Psoas muscle (tissue), 8 donors: ENCODE data around the gene PDS5B. TPM values are rescaled to one million over a fixed set of nuclear protein-coding genes. Genes with fewer than 3 reads are reported as not detected.
"Not testable (repeated sequence)": the region's sequence is repeated elsewhere in the genome, so short reads cannot be mapped to it uniquely, and the experiment has no call there.

Experiments
- ATAC-seq, 4 donors: fragments of 200-7000 bp; cut with Tn5 transposase; one replicate each; pipeline ENCODE4 v1.9.1; 2020; ENCODE audit warnings: moderate library complexity in 3 of 4, mild to moderate bottlenecking in 2 of 4
- DNase-seq, 2 donors: peaks; one replicate each; pipeline ENCODE4 v3.0.0-alpha.2; 2020
- H3K27ac ChIP-seq: fragments of 200-600 bp; one replicate; pipeline ENCODE4 v1.8.0; 2022
- H3K27me3 ChIP-seq, 3 donors: fragments of 200-600 bp in 1 of 3; one replicate each; pipeline versions ENCODE4 v1.6.1 to v1.8.0; 2013 to 2022; ENCODE audit warnings: low read length in 2 of 3, mild to moderate bottlenecking in 2 of 3, moderate library complexity in 1 of 3; ENCODE audit not compliant: insufficient read depth in 3 of 3
- H3K36me3 ChIP-seq, 2 donors: fragments of 200-600 bp in 1 of 2; one replicate each; pipeline versions ENCODE4 v1.6.1 to v1.8.0; 2013 to 2022; ENCODE audit warnings: low read depth in 1 of 2, mild to moderate bottlenecking in 1 of 2, moderate library complexity in 1 of 2; ENCODE audit not compliant: insufficient read depth in 1 of 2
- H3K4me1 ChIP-seq: fragments of 200-600 bp; one replicate; pipeline ENCODE4 v1.8.0; 2022
- H3K4me3 ChIP-seq: fragments of 200-600 bp; one replicate; pipeline ENCODE4 v1.8.0; 2022; ENCODE audit warnings: mild to moderate bottlenecking
- H3K9me3 ChIP-seq: fragments of 200-600 bp; one replicate; pipeline ENCODE4 v1.8.0; 2022
- CTCF ChIP-seq: fragments of 200-600 bp; IDR thresholded peaks from one replicate; pipeline ENCODE4 v1.8.0; 2022; ENCODE audit warnings: antibody characterized with exemption
- WGBS, 3 donors: extraction: QIAGEN DNeasy Blood & Tissue Kit; methylation state at CpG; one replicate each; pipeline versions ENCODE4 v1.1.6 to v1.1.7; 2013; 5-methylcytosine and 5-hydroxymethylcytosine counted together
- intact Hi-C, 2 donors: fragments of 100-400 bp; cut with DNase I; formaldehyde crosslinking; loops; one replicate each; pipeline versions ENCODE4 v1.11.0 to v1.14.2; 2022
- polyA plus RNA-seq, 3 donors: library from polyadenylated mRNA; stranded (reverse); fragments of 200-250 nt; gene quantifications; one replicate each; pipeline ENCODE4 v1.2.3, GENCODE V29; 2013
- total RNA-seq, 4 donors: library from RNA; stranded (reverse); fragmentation: NEBNext Ultra II Directional in 2 of 4; extraction: Animal tissue kit (Norgen Biotek cat#: 25700) in 2 of 4; gene quantifications; one replicate each; pipeline versions ENCODE4 v1.2.1 to v1.2.4, GENCODE V29; 2021 to 2023
- donor health status: healthy with polysubstance abuse.
- donor health status: DM: no; HTN: no; CAD: no; lungs with moderate emphysema.
- donor health status: Bipolar disorder and iron deficiency.
- donor health status: healthy.
- donor health status: DM: yes; HTN: yes; CAD: no.
- donor health status: DM: no; HTN: no; CAD: no.
- donor health status: DM: no; HTN: no; CAD: no.
- donor health status: DM: yes; HTN: yes; CAD: no.

Gene PDS5B
- total and polyA plus RNA-seq, 7 donors: 3.6 to 28.1 (median 18.3) TPM

- peaks cover 0 to 47% of the 10 kb centered on the region in 2 donors for H3K36me3 ChIP-seq
- intact Hi-C loops: no loop called here
- H3K27me3 ChIP-seq: no peaks in the 10 kb centered on the region
- no peak for TF ChIP-seq CTCF
- H3K9me3 ChIP-seq: peaks cover 9% of the 10 kb centered on the region
- no peak overlapping the region for H3K27ac ChIP-seq
- H3K4me3 ChIP-seq: no peak overlapping the region
- H3K4me1 ChIP-seq: no peaks in the 10 kb centered on the region
- DNase-seq: no peak
- ATAC-seq: no peak
Observed at GRCh38 chr13:32713397-32713796, 127.1 kb downstream of the PDS5B start.

- ATAC-seq, H3K4me1 ChIP-seq, H3K9me3 ChIP-seq, H3K27ac ChIP-seq, H3K4me3 ChIP-seq, intact Hi-C loops, H3K27me3 ChIP-seq: not testable (repeated sequence)
- 93 to 100% (median 99%) methylated on average over 14 to 21 of the region's 21 CpGs for WGBS, 3 donors
- peaks cover 0 to 32% of the 10 kb centered on the region in 2 donors for H3K36me3 ChIP-seq
- DNase-seq: peak in 1 of 2 donors; percentile 48
Observed at GRCh38 chr13:32716201-32716600, 129.9 kb downstream of the PDS5B start.

- intact Hi-C loops: no loop called here
- H3K36me3 ChIP-seq: peaks cover 0 to 3% of the 10 kb centered on the region in 2 donors
- no peaks in the 10 kb centered on the region for H3K27me3 ChIP-seq
- no peak for DNase-seq
- WGBS, 3 donors: 71 to 96% (median 93%) methylated on average over 2 of the region's 2 CpGs
- ATAC-seq: no peak
- no peaks in the 10 kb centered on the region for H3K9me3 ChIP-seq
- TF ChIP-seq CTCF: no peak
- no peaks in the 10 kb centered on the region for H3K4me1 ChIP-seq
- no peak overlapping the region for H3K27ac ChIP-seq
- H3K4me3 ChIP-seq: no peak overlapping the region
Observed at GRCh38 chr13:32720026-32720425, 133.8 kb downstream of the PDS5B start.

- H3K27me3 ChIP-seq, H3K4me1 ChIP-seq, H3K36me3 ChIP-seq, ATAC-seq, intact Hi-C loops, H3K4me3 ChIP-seq, DNase-seq, H3K9me3 ChIP-seq, H3K27ac ChIP-seq: not testable (repeated sequence)
- 94 to 98% (median 98%) methylated on average over 34 to 56 of the region's 58 CpGs for WGBS, 3 donors
Observed at GRCh38 chr13:32721131-32722034, 135.1 kb downstream of the PDS5B start.

GRCh38 chr13:32722340-32722739, 136.1 kb downstream of the PDS5B start:
- DNase-seq (no peak), ATAC-seq (no peak)
- no peak for TF ChIP-seq CTCF
- H3K36me3 ChIP-seq: no peaks in the 10 kb centered on the region
- no peak overlapping the region for H3K27ac ChIP-seq
- no peaks in the 10 kb centered on the region for H3K9me3 ChIP-seq
- H3K27me3 ChIP-seq: no peaks in the 10 kb centered on the region
- no peak overlapping the region for H3K4me3 ChIP-seq
- H3K4me1 ChIP-seq: peaks cover 11% of the 10 kb centered on the region
- intact Hi-C loops: no loop called here
- 91 to 100% (median 92%) methylated on average over 2 of the region's 2 CpGs for WGBS, 3 donors
